Measurements from ENCODE around the gene PSMD14. TPM values are rescaled to one million over a fixed set of nuclear protein-coding genes. Genes with fewer than 3 reads are reported as not detected.

The PSMD14 gene
- total and polyA plus RNA-seq, 2 of the 13 experiments (the other 11 are each of a cell fraction or from before 2014, with no cell fraction given) = 60.6 to 149 TPM

DNA sequence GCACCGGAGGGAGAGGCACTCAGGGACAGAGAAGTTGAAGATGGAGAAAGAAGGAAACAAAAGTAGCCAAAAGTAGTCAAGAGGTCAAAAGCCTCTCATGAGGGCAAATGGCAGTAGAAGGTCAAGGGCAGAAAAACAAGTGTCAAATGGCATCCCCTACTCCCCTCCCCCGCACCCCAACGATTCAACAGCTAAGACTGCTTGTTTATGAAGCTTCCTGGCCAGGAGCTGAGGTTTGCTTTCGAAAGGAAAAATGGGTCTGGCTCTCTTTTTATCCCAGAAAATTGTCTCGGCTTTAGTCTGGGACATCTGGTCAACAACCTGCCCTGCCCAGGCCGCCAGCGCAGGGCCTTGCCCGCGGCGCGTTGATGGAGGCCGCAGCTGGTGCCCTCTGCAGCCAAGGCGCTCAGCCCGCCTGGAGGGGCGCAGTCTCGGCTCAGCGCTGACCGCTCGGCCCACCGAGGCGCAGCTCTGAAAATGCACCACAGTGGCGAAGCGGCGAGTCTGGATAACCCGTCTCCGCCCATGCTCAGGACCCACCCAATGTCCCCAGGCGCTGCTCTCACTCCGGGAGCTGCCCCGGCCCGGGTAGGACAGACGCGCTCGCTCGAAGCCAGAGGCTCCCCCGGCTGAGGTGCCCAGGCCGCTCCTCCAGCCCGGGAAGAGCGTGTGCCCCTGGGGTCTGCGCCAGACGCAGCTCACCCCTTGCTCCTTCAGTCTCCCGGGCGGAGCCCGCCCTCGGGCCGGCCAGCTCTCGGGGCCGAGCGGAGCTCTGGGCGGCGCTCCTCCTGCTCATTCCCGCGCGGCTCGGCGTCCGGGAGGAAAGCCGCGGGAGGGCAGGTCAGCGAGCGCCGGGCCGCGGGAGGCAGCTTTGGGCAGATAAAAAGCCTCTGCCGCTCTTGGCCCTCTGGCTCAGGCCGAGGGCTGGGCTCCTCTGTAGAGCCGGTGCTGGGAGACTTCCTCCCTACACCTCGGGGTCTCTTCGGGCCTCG is 106.1 kb downstream of the PSMD14 start (continued):
- 0 out of 2 replicates have a peak, but pooled peaks have one; percentile 55 for TF ChIP-seq ZNF235 (CRISPR knock-in tag; IDR thresholded peaks at IDR 0.05; ENCODE audit: borderline replicate concordance)
- TF ChIP-seq, protein P1, sequence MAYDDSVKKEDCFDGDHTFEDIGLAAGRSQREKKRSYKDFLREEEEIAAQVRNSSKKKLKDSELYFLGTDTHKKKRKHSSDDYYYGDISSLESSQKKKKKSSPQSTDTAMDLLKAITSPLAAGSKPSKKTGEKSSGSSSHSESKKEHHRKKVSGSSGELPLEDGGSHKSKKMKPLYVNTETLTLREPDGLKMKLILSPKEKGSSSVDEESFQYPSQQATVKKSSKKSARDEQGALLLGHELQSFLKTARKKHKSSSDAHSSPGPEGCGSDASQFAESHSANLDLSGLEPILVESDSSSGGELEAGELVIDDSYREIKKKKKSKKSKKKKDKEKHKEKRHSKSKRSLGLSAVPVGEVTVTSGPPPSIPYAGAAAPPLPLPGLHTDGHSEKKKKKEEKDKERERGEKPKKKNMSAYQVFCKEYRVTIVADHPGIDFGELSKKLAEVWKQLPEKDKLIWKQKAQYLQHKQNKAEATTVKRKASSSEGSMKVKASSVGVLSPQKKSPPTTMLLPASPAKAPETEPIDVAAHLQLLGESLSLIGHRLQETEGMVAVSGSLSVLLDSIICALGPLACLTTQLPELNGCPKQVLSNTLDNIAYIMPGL (CRISPR knock-in tag; IDR thresholded peaks at IDR 0.05; ENCODE audit: borderline replicate concordance in 1 of 2, low read depth in 1 of 2) = peak; percentile 41 to 52; a peak in 1 of 4 replicates
- TF ChIP-seq, protein P2, sequence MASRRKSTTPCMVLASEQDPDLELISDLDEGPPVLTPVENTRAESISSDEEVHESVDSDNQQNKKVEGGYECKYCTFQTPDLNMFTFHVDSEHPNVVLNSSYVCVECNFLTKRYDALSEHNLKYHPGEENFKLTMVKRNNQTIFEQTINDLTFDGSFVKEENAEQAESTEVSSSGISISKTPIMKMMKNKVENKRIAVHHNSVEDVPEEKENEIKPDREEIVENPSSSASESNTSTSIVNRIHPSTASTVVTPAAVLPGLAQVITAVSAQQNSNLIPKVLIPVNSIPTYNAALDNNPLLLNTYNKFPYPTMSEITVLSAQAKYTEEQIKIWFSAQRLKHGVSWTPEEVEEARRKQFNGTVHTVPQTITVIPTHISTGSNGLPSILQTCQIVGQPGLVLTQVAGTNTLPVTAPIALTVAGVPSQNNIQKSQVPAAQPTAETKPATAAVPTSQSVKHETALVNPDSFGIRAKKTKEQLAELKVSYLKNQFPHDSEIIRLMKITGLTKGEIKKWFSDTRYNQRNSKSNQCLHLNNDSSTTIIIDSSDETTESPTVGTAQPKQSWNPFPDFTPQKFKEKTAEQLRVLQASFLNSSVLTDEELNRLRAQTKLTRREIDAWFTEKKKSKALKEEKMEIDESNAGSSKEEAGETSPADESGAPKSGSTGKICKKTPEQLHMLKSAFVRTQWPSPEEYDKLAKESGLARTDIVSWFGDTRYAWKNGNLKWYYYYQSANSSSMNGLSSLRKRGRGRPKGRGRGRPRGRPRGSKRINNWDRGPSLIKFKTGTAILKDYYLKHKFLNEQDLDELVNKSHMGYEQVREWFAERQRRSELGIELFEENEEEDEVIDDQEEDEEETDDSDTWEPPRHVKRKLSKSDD (CRISPR knock-in tag; IDR thresholded peaks at IDR 0.05; ENCODE audit: low read depth) = 0 out of 2 replicates have a peak, but pooled peaks have one; percentile 44
- peak; percentile 49; the same call in 1 of the 2 replicates for TF ChIP-seq ZNF670 (CRISPR knock-in tag; IDR thresholded peaks at IDR 0.05; ENCODE audit: borderline replicate concordance)
- TF ChIP-seq, protein P3, sequence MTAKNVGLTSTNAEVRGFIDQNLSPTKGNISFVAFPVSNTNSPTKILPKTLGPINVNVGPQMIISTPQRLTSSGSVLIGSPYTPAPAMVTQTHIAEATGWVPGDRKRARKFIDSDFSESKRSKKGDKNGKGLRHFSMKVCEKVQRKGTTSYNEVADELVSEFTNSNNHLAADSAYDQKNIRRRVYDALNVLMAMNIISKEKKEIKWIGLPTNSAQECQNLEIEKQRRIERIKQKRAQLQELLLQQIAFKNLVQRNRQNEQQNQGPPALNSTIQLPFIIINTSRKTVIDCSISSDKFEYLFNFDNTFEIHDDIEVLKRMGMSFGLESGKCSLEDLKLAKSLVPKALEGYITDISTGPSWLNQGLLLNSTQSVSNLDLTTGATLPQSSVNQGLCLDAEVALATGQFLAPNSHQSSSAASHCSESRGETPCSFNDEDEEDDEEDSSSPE (CRISPR knock-in tag; IDR thresholded peaks at IDR 0.05) = peak; percentile 65; the same call in 1 of the 2 replicates
- TF ChIP-seq, protein P4, sequence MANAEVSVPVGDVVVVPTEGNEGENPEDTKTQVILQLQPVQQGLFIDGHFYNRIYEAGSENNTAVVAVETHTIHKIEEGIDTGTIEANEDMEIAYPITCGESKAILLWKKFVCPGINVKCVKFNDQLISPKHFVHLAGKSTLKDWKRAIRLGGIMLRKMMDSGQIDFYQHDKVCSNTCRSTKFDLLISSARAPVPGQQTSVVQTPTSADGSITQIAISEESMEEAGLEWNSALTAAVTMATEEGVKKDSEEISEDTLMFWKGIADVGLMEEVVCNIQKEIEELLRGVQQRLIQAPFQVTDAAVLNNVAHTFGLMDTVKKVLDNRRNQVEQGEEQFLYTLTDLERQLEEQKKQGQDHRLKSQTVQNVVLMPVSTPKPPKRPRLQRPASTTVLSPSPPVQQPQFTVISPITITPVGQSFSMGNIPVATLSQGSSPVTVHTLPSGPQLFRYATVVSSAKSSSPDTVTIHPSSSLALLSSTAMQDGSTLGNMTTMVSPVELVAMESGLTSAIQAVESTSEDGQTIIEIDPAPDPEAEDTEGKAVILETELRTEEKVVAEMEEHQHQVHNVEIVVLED (CRISPR knock-in tag; IDR thresholded peaks at IDR 0.05; ENCODE audit: borderline replicate concordance) = peak; percentile 48; the same call in 1 of the 2 replicates
- TF ChIP-seq, protein P5, sequence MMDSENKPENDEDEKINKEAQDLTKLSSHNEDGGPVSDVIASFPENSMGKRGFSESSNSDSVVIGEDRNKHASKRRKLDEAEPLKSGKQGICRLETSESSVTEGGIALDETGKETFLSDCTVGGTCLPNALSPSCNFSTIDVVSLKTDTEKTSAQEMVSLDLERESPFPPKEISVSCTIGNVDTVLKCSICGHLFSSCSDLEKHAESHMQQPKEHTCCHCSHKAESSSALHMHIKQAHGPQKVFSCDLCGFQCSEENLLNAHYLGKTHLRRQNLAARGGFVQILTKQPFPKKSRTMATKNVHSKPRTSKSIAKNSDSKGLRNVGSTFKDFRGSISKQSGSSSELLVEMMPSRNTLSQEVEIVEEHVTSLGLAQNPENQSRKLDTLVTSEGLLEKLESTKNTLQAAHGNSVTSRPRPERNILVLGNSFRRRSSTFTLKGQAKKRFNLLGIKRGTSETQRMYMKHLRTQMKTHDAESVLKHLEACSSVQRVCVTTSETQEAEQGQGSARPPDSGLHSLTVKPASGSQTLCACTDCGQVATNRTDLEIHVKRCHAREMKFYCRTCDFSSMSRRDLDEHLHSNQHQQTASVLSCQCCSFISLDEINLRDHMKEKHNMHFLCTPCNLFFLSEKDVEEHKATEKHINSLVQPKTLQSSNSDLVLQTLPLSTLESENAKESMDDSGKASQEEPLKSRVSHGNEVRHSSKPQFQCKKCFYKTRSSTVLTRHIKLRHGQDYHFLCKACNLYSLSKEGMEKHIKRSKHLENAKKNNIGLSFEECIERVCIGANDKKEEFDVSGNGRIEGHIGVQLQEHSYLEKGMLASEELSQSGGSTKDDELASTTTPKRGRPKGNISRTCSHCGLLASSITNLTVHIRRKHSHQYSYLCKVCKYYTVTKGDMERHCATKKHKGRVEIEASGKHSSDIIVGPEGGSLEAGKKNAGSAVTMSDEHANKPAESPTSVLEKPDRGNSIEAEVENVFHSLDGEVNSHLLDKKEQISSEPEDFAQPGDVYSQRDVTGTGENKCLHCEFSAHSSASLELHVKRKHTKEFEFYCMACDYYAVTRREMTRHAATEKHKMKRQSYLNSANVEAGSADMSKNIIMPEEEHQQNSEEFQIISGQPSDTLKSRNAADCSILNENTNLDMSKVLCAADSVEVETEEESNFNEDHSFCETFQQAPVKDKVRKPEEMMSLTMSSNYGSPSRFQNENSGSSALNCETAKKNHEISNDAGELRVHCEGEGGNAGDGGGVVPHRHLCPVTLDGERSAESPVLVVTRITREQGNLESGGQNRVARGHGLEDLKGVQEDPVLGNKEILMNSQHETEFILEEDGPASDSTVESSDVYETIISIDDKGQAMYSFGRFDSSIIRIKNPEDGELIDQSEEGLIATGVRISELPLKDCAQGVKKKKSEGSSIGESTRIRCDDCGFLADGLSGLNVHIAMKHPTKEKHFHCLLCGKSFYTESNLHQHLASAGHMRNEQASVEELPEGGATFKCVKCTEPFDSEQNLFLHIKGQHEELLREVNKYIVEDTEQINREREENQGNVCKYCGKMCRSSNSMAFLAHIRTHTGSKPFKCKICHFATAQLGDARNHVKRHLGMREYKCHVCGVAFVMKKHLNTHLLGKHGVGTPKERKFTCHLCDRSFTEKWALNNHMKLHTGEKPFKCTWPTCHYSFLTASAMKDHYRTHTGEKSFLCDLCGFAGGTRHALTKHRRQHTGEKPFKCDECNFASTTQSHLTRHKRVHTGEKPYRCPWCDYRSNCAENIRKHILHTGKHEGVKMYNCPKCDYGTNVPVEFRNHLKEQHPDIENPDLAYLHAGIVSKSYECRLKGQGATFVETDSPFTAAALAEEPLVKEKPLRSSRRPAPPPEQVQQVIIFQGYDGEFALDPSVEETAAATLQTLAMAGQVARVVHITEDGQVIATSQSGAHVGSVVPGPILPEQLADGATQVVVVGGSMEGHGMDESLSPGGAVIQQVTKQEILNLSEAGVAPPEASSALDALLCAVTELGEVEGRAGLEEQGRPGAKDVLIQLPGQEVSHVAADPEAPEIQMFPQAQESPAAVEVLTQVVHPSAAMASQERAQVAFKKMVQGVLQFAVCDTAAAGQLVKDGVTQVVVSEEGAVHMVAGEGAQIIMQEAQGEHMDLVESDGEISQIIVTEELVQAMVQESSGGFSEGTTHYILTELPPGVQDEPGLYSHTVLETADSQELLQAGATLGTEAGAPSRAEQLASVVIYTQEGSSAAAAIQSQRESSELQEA (CRISPR knock-in tag; IDR thresholded peaks at IDR 0.05; ENCODE audit: not compliant biosample characterization) = peak; percentile 64
- TF ChIP-seq, protein P6, sequence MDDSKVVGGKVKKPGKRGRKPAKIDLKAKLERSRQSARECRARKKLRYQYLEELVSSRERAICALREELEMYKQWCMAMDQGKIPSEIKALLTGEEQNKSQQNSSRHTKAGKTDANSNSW (CRISPR knock-in tag; IDR thresholded peaks at IDR 0.05; ENCODE audit: borderline replicate concordance) = no peak

All from HepG2 (cell line).